GOT3 (cell line): ENCODE results near the gene FANCC.
"Not testable (repeated sequence)": the region's sequence is repeated elsewhere in the genome, so short reads cannot be mapped to it uniquely, and the experiment has no call there.

ENCODE experiments used
- DNase-seq: peaks from one replicate; lab custom pipeline; 2025; ENCODE audit warnings: mixed read lengths; lab: John Stamatoyannopoulos, UW

FANCC gene

DNA sequence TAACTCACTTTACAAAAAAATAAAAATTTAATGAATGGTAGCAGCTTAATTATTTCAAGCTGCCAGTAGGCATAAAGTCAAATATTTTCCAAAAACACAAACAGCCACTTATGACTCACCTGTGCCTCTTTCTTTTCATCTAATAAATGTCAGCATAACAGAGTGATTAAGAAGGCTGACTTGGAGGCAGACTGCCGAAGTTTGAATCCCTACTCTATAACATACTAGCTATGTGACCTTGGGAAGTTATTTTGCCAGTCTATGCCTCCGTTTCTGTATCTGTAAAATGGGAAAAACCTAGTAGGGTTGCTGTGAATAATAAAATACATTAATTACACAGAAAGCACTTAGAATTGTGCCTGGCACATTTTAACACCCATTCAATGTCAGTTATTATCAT is 33.8 kb downstream of the FANCC start:
- no peak for DNase-seq

GRCh38 chr9:95282332-95282731 is 35.2 kb downstream of the FANCC start:
- DNase-seq, result no peak

- DNase-seq, result no peak
Observed at GRCh38 chr9:95280745-95281144, 36.8 kb downstream of the FANCC start.

GRCh38 chr9:95277509-95277908 is 40.0 kb downstream of the FANCC start:
- no peak for DNase-seq

- DNase-seq, result no peak
Observed at GRCh38 chr9:95276395-95276954, 41.0 kb downstream of the FANCC start.

DNA sequence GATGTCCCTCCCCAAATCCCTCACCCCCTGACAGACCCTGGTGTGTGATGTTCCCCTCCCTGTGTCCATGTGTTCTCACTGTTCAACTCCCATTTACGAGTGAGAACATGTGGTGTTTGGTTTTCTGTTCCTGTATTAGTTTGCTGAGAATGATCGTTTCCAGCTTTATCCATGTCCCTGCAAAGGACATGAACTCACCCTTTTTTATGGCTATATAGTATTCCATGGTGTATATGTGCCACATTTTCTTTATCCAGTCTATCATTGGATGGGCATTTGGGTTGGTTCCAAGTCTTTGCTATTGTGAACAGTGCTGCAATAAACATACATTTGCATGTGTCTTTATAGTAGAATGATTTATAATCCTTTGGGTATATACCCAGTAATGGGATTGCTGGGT is 43.3 kb downstream of the FANCC start:
- not testable (repeated sequence) for DNase-seq

DNA sequence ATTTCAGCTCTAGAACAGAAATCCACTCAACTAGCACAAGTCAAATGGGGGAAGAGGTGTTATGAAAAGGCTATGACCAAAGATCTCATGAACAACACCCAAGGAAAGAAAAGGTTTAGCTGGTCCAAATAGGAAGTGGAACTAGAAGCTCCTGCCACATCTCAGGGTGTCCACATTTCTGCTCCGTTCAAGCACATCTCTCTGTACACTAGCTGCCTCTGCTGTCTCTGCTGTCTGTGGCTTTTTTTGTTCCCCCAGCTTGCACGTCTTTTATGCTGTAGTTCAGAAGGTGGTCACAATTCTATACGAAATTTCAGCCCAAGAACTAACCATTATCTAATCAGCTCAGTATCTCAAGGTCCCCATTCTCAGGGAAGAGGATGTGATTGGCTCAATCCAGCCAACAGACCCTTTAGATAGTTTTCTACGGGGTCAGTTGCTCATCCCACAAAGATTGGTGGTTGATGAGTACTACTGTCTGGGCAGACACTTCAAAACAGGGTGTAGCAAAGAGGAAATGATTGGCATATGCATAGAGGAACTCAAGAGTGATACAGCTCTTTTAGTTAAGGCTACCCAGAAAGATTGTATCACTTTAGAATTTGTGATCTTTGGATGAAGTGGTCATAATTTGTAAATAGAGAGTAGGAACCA is 44.0 kb downstream of the FANCC start:
- DNase-seq, result no peak

DNA sequence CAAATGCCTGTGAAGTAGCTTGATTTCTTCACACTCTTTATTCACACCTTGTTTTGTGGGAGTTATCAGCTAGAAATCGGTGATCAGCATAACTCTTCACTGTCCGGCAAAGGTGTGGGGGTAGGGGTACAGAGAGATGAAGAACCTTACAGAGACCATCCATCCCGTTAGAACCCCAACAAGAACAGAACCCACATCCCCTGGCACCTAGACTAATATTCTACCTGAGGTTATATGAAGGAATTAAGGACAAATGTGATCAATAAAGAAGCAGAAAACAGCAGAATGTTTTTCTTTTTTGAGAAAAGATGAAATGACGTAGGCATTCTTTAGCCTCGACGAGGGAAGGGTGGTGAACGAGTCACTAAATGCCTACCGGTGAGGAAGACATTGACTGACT is 44.7 kb downstream of the FANCC start:
- no peak for DNase-seq

- DNase-seq, result no peak
Observed at GRCh38 chr9:95270790-95271189, 46.7 kb downstream of the FANCC start.

GRCh38 chr9:95269803-95270773 is 47.4 kb downstream of the FANCC start:
- DNase-seq, result not testable (repeated sequence)

DNA sequence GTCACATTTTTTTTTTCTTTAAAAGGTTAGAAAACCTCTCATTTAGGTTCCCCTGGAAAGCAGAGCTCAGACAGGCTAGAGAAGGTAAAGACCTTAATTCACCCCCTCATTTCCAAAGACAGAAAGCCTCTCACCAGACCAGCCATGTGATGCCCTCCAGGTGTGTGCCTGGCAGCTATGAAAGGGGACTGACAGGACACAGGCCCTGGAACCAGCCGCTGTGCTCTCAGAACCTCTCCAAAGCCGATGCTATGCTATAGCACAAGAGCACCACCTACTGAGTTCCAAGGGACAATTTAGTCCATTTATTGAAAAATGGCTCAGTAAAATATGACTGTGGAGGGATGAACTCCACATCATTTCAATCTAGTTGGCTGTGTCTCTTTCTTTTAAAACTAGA is 48.8 kb downstream of the FANCC start:
- DNase-seq, result no peak

- DNase-seq, result no peak
Observed at GRCh38 chr9:95266649-95267048, 50.9 kb downstream of the FANCC start.

GRCh38 chr9:95265960-95266359 is 51.5 kb downstream of the FANCC start:
- DNase-seq, result no peak

DNA sequence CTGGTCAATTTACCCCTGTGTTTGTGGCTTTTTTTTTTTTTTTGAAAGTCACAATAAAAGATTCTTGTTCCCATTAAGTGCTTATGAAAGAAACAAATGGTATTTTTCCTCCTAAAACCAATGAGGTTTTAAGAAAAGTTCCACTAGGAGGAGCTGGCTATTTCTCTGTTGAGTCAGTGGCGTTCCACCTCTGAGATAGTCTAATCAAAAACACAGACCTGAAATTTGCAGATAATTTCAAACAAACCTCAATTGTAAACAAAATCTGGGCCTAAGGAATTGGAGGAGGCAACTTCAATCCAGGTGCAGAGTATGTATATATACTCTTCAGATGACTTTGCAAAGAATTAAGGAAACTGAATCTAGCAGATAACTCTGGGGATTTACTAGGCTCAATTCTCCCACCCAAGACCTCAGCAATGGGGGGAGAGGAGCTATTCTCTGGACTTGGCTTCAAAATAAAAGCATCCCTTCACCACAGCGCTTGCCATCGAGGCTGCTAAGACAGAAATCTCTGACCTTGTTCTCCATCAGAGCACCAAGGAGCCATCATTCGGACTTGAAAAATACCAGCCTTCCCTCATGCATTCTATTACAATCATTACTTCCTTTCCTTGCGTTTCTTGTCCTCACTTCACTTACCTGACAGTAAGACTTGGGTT is 52.4 kb downstream of the FANCC start:
- DNase-seq, result no peak

DNA sequence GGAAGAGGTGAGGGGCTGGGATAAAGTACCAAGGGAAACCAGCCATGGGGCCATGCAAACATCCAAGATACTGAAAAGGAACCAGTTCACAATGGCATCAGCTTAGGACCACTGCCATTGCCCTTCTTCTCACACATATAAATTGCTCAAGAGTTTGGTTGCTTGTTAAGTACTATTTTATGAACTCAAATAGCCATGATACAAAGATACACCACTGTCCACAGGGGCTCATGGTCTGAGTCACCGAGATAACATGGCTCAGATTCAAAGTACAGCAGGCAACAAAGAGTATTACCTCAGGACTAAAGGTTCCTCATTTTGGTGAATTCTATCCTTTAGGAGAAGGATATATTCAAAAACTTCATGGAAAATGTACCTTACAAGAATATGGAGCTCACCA is 55.6 kb downstream of the FANCC start:
- DNase-seq, result no peak

DNA sequence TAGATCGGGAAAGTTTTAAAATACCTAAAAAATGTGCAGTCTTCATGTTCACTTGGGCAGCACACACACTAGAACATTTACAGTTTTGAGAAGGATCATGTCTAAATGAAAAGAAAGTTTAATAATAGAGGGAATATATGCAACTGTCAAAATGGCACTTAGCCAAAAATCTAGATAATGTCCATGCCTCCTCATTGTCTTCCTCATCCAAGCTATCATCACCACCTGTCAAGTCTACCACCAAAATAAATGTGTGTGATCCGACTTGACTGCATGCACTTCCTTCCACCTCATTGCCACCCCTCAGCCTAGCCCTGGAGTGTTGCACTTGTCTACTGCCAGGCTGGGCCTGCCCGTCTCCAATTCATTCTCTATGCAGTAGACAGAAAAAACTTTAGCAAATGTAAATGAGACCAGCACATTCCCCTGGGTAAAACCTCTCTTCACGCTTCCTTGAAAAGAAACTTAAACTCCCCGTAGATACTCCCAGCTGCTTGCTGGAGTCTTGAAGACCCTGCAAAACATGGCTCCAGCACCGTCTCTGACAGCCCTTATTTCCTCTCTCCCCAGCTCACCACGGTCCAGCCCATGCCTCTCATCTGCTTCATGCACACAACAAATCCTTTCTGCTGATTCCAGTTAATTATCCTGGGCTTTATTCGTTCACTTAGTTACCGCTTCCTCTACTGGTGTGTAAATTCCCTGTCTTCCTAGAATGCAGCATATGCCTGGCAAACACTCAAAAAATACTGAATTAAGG is 66.9 kb downstream of the FANCC start:
- no peak for DNase-seq

DNA sequence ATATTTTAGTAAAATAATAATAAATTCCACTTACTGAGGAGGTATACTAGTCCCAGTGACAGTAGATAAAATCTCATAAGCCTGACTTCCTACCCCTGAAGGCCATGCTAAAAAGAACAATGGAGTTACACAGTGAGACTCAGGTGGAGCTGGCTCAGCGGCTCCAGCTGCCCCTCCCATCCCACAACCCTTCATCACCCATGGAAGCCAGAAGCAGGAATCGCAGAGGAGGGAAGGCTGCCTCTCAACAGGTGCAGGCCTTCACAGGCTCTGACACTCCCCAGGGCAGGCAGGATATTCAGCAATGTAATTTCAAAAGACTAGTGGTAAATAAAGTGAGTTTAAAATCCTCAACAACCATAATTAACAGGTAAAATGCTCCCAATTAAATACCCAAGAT is 67.5 kb downstream of the FANCC start:
- DNase-seq, result no peak

- no peak for DNase-seq
Observed at GRCh38 chr9:95246547-95246946, 71.0 kb downstream of the FANCC start.

- DNase-seq, result no peak
Observed at GRCh38 chr9:95242613-95243012, 74.9 kb downstream of the FANCC start.

GRCh38 chr9:95239071-95239470 is 78.4 kb downstream of the FANCC start:
- no peak for DNase-seq

DNA sequence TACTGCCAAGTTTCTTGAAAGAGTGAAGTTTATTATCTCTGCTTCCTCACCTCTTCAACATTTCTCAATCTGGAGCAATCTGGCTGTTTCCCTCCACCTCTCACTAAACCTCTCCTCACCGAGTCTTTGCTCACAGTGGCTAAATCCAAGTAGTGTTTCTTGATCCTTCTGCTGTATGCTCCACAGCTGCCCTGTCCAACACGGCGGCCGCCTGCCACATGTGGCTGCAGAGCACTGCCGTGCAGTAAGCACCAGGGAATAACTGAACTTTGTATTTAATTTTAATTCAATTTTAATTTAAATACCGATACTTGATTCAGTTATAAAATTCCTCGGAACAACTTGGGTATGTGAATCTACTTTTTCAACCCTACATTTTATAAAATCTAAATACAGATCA is 80.2 kb downstream of the FANCC start:
- DNase-seq, result no peak

DNA sequence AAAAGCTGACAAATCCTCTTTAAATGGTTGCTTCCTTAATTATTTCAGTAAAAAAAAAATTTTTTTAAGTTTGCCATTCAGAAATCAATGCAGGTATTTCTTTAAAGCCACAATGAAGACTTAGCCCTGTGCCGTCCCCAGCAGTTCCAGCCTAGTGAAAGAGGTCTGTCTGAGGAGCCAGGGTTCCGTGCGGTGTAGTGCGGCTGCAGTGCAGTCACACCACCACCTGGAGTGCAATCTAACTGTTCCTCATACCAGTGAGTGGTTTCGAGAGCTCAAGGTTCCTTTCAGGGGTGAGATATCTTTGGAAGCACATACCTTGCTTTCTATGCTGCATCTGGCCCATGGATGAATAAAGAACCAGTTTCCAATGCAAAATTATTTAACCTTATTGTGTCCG is 87.5 kb downstream of the FANCC start:
- DNase-seq, result no peak
